ENCODE data around the gene DNAAF1. TPM values are rescaled to one million over a fixed set of nuclear protein-coding genes. Genes with fewer than 3 reads are reported as not detected.

The DNAAF1 gene
- total RNA-seq, 1 experiment from 2014 or later, result not detected

- no TSS peak for BruUV-seq (replicated peaks)
- POLR2A ChIA-PET (ENCODE audit: low non-redundant PET), result no interaction called here
- no peaks in the 10 kb centered on the region for H3K36me3 ChIP-seq (ENCODE audit: insufficient read depth, low read length, poor library complexity, severe bottlenecking)
- TF ChIP-seq EZH2 (IDR thresholded peaks at IDR 0.05; ENCODE audit: borderline replicate concordance, low read depth, low read length, poor library complexity, severe bottlenecking), result no peak
- TF ChIP-seq CTCF (conservative IDR thresholded peaks at IDR 0.05; ENCODE audit: low read depth, low read length), result no peak
- H3K9me3 ChIP-seq (ENCODE audit: low read depth, low read length, poor library complexity, severe bottlenecking), result no peaks in the 10 kb centered on the region
- no peak overlapping the region for H3K4me3 ChIP-seq (ENCODE audit: low read depth, low read length, poor library complexity, severe bottlenecking)
- no peak for DNase-seq (ENCODE audit: low spot score)
- CTCF ChIA-PET, result interaction anchor here (1.2 kb wide), 1 partner anchor 8 kb away, joined by 3 read pairs; the partner anchor contains the start of gene TAF1C
- intact Hi-C loops (cut with micrococcal nuclease; ENCODE audit: unreplicated experiment), result no loop called here
- H3K27ac ChIP-seq (ENCODE audit: low read depth, low read length, poor library complexity, severe bottlenecking), result no peak overlapping the region
- no peaks in the 10 kb centered on the region for H3K4me1 ChIP-seq (ENCODE audit: insufficient read depth, low read length, poor library complexity, severe bottlenecking)
- no peaks in the 10 kb centered on the region for H3K27me3 ChIP-seq (replicated peaks; ENCODE audit: insufficient read depth, low read depth, low read length, poor library complexity)
Measured at GRCh38 chr16:84195201-84196093, 50.3 kb downstream of the DNAAF1 start.

GRCh38 chr16:84196101-84196500 is 51.0 kb downstream of the DNAAF1 start:
- BruUV-seq (replicated peaks), result no TSS peak
- Histone ChIP-seq H3K27me3 (replicated peaks; ENCODE audit: insufficient read depth, low read depth, low read length, poor library complexity) (no peaks in the 10 kb centered on the region), H3K4me3 (ENCODE audit: low read depth, low read length, poor library complexity, severe bottlenecking) (no peak overlapping the region), H3K36me3 (ENCODE audit: insufficient read depth, low read length, poor library complexity, severe bottlenecking) (no peaks in the 10 kb centered on the region), H3K9me3 (ENCODE audit: low read depth, low read length, poor library complexity, severe bottlenecking) (no peaks in the 10 kb centered on the region), H3K4me1 (ENCODE audit: insufficient read depth, low read length, poor library complexity, severe bottlenecking) (no peaks in the 10 kb centered on the region), H3K27ac (ENCODE audit: low read depth, low read length, poor library complexity, severe bottlenecking) (no peak overlapping the region)
- intact Hi-C loops (cut with micrococcal nuclease; ENCODE audit: unreplicated experiment), result no loop called here
- ChIA-PET CTCF (interaction anchor here (1.2 kb wide), 1 partner anchor 9 kb away, joined by 3 read pairs; the partner anchor contains the start of gene TAF1C), POLR2A (ENCODE audit: low non-redundant PET) (no interaction called here)
- TF ChIP-seq EZH2 (IDR thresholded peaks at IDR 0.05; ENCODE audit: borderline replicate concordance, low read depth, low read length, poor library complexity, severe bottlenecking) (no peak), CTCF (conservative IDR thresholded peaks at IDR 0.05; ENCODE audit: low read depth, low read length) (no peak)
- no peak for DNase-seq (ENCODE audit: low spot score)

GRCh38 chr16:84196727-84197394 is 51.8 kb downstream of the DNAAF1 start:
- CTCF ChIA-PET, result interaction anchor here (1.2 kb wide), 1 partner anchor 10 kb away, joined by 3 read pairs; the partner anchor contains the start of gene TAF1C
- BruUV-seq (replicated peaks), result no TSS peak
- POLR2A ChIA-PET (ENCODE audit: low non-redundant PET), result no interaction called here
- no peaks in the 10 kb centered on the region for H3K4me1 ChIP-seq (ENCODE audit: insufficient read depth, low read length, poor library complexity, severe bottlenecking)
- no peak for TF ChIP-seq CTCF (conservative IDR thresholded peaks at IDR 0.05; ENCODE audit: low read depth, low read length)
- H3K9me3 ChIP-seq (ENCODE audit: low read depth, low read length, poor library complexity, severe bottlenecking), result no peaks in the 10 kb centered on the region
- H3K4me3 ChIP-seq (ENCODE audit: low read depth, low read length, poor library complexity, severe bottlenecking), result no peak overlapping the region
- no peaks in the 10 kb centered on the region for H3K27me3 ChIP-seq (replicated peaks; ENCODE audit: insufficient read depth, low read depth, low read length, poor library complexity)
- DNase-seq (ENCODE audit: low spot score), result no peak
- H3K27ac ChIP-seq (ENCODE audit: low read depth, low read length, poor library complexity, severe bottlenecking), result no peak overlapping the region
- H3K36me3 ChIP-seq (ENCODE audit: insufficient read depth, low read length, poor library complexity, severe bottlenecking), result no peaks in the 10 kb centered on the region
- intact Hi-C loops (cut with micrococcal nuclease; ENCODE audit: unreplicated experiment), result no loop called here
